ENCODE results near the gene MYH16.

- TF ChIP-seq EZH2 (IDR thresholded peaks at IDR 0.05; ENCODE audit: borderline replicate concordance, insufficient read depth, low read depth, low read length, poor library complexity, severe bottlenecking): no peak
- TF ChIP-seq CTCF (IDR thresholded peaks at IDR 0.05): no peak
Observed at GRCh38 chr7:99260395-99260794, 12.2 kb upstream of the MYH16 start.

Data from B cell (primary cell).